Posterior vena cava (tissue), 2 donors: ENCODE data around the gene FANCC. TPM values are rescaled to one million over a fixed set of nuclear protein-coding genes. Genes with fewer than 3 reads are reported as not detected.

Source experiments
- DNase-seq: peaks from one replicate; pipeline ENCODE4 v3.0.0-alpha.2; 2020; ENCODE audit warnings: low spot score
- intact Hi-C, 2 donors: fragments of 100-400 bp; cut with DNase I; formaldehyde crosslinking; loops; one replicate each; pipeline versions ENCODE4 v1.14.1 to v1.14.2; 2022 to 2023
- total RNA-seq, 2 donors: library from RNA; stranded (reverse); fragmentation: NEBNext Ultra II Directional; extraction: Animal tissue kit (Norgen Biotek cat#: 25700); gene quantifications; one replicate each; pipeline ENCODE4 v1.2.1, GENCODE V29; 2021
- donor health status: DM: yes; HTN: yes; CAD: no.
- donor health status: DM: yes; HTN: yes; CAD: no.

FANCC gene
- total RNA-seq, 2 donors from 2014 or later, result 4.4 to 7.3 TPM

- no peak for DNase-seq
- intact Hi-C loops, result no loop called here
These were observed 204.9 kb downstream of the FANCC start for GRCh38 chr9:95112436-95113280.

- intact Hi-C loops, result no loop called here
- DNase-seq, result no peak
These were observed 205.8 kb downstream of the FANCC start for GRCh38 chr9:95111716-95112115.

- no peak for DNase-seq
- intact Hi-C loops, result no loop called here
These were observed 206.5 kb downstream of the FANCC start for GRCh38 chr9:95110921-95111525.

- intact Hi-C loops, result no loop called here
- no peak for DNase-seq
These were observed 208.1 kb downstream of the FANCC start for GRCh38 chr9:95109456-95109855.

GRCh38 chr9:95108777-95109176 lies 208.7 kb downstream of the FANCC start:
- intact Hi-C loops, result no loop called here
- no peak for DNase-seq

- DNase-seq, result no peak
- intact Hi-C loops, result no loop called here
These were observed 209.5 kb downstream of the FANCC start for GRCh38 chr9:95107976-95108375.

- no peak for DNase-seq
- intact Hi-C loops, result no loop called here
These were observed 210.3 kb downstream of the FANCC start for GRCh38 chr9:95107001-95107749.

- DNase-seq, result no peak
- intact Hi-C loops, result no loop called here
These were observed 211.8 kb downstream of the FANCC start for GRCh38 chr9:95105519-95106287.

- peak; percentile 70 for DNase-seq
- intact Hi-C loops, result no loop called here
These were observed 212.5 kb downstream of the FANCC start for GRCh38 chr9:95104980-95105379.

- intact Hi-C loops, result no loop called here
- DNase-seq, result peak; percentile 51
These were observed 212.9 kb downstream of the FANCC start for GRCh38 chr9:95104581-95104960.

- intact Hi-C loops, result no loop called here
- peak; percentile 48 for DNase-seq
These were observed 213.5 kb downstream of the FANCC start for GRCh38 chr9:95103871-95104580.

- intact Hi-C loops, result no loop called here
- peak; percentile 69 for DNase-seq
These were observed 214.2 kb downstream of the FANCC start for GRCh38 chr9:95103281-95103771.

- intact Hi-C loops, result no loop called here
- DNase-seq, result peak; percentile 69
These were observed 214.9 kb downstream of the FANCC start for GRCh38 chr9:95102572-95102971.

GRCh38 chr9:95102001-95102433 lies 215.5 kb downstream of the FANCC start:
- peak; percentile 52 for DNase-seq
- intact Hi-C loops, result no loop called here

GRCh38 chr9:95101326-95101725 lies 216.2 kb downstream of the FANCC start:
- DNase-seq, result peak; percentile 75
- intact Hi-C loops, result no loop called here

- intact Hi-C loops, result no loop called here
- DNase-seq, result no peak
These were observed 217.4 kb downstream of the FANCC start for GRCh38 chr9:95100071-95100627.

GRCh38 chr9:95099321-95100070 lies 218.0 kb downstream of the FANCC start:
- DNase-seq, result peak; percentile 77
- intact Hi-C loops, result no loop called here
